ENCODE data around the gene GALNT9. TPM values are rescaled to one million over a fixed set of nuclear protein-coding genes. Genes with fewer than 3 reads are reported as not detected.
A peak's percentile ranks its signal among the peaks of the same experiment; 100 is the strongest.

The GALNT9 gene
- total RNA-seq, 1 donor from 2014 or later = not detected

DNA sequence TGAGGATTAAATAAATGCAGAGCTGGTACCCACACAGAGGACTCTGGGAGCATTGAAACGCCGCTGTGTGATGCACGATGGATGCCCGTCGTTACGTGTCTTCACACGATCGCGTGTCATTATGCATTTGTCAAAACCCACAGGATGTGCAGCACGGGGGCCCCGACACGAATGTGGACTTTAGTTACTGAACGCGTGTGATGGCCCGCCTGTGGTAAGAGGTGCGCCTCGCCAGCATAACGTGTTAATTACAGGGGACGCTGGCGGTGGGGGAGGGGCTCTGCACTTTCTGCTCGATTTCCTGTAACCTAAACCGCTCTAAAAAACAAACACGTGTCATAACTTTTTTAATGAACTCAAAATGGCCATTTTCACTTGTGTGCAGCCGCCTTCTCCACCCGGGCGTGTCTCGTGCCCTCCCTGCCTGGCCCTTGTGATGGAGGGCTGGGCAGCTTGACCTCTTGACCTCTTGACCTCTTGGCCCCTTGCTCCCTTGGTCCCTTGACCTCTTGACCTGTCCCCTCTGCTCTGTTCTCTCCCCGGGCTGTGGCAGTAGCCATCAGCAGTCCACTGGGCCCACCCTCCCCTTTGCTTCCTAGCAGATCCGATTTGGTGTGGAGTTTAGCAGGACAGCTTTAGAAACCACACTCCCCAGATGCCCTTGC, 33.7 kb upstream of the GALNT9 start:
- no peak overlapping the region for H3K4me3 ChIP-seq
- H3K27ac Mint-ChIP-seq = no peak overlapping the region
- H3K9ac ChIP-seq = no peak overlapping the region
- no peaks in the 10 kb centered on the region for H3K36me3 Mint-ChIP-seq
- H3K4me1 Mint-ChIP-seq = peaks cover 24% of the 10 kb centered on the region
- peaks cover 19% of the 10 kb centered on the region for H3K27me3 Mint-ChIP-seq (ENCODE audit: insufficient read depth, low read depth)
- H3K4me3 Mint-ChIP-seq = peak overlapping the region; percentile 9
- no peaks in the 10 kb centered on the region for H3K4me1 ChIP-seq
- no peaks in the 10 kb centered on the region for H3K36me3 ChIP-seq
- DNase-seq (ENCODE audit: low spot score) = no peak
- H4K20me1 ChIP-seq (ENCODE audit: low read depth) = no peaks in the 10 kb centered on the region
- H3K9me3 ChIP-seq (ENCODE audit: low read depth) = no peaks in the 10 kb centered on the region
- no peaks in the 10 kb centered on the region for H3F3A ChIP-seq (ENCODE audit: low read depth)
- peaks cover 13% of the 10 kb centered on the region for H3K27me3 ChIP-seq
- TF ChIP-seq, protein P1, sequence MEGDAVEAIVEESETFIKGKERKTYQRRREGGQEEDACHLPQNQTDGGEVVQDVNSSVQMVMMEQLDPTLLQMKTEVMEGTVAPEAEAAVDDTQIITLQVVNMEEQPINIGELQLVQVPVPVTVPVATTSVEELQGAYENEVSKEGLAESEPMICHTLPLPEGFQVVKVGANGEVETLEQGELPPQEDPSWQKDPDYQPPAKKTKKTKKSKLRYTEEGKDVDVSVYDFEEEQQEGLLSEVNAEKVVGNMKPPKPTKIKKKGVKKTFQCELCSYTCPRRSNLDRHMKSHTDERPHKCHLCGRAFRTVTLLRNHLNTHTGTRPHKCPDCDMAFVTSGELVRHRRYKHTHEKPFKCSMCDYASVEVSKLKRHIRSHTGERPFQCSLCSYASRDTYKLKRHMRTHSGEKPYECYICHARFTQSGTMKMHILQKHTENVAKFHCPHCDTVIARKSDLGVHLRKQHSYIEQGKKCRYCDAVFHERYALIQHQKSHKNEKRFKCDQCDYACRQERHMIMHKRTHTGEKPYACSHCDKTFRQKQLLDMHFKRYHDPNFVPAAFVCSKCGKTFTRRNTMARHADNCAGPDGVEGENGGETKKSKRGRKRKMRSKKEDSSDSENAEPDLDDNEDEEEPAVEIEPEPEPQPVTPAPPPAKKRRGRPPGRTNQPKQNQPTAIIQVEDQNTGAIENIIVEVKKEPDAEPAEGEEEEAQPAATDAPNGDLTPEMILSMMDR (IDR thresholded peaks at IDR 0.05) = no peak
- TF ChIP-seq EZH2 (IDR thresholded peaks at IDR 0.05) = no peak
- TF ChIP-seq EZH2phosphoT487 (IDR thresholded peaks at IDR 0.05) = no peak
- no peak overlapping the region for H2AFZ ChIP-seq (replicated peaks)
- H3K4me2 ChIP-seq = no peak overlapping the region
- no peaks in the 10 kb centered on the region for H3K79me2 ChIP-seq (ENCODE audit: low read depth)
- H3K27ac ChIP-seq = no peak overlapping the region
- H3K9me3 Mint-ChIP-seq = peaks cover 4% of the 10 kb centered on the region

DNA sequence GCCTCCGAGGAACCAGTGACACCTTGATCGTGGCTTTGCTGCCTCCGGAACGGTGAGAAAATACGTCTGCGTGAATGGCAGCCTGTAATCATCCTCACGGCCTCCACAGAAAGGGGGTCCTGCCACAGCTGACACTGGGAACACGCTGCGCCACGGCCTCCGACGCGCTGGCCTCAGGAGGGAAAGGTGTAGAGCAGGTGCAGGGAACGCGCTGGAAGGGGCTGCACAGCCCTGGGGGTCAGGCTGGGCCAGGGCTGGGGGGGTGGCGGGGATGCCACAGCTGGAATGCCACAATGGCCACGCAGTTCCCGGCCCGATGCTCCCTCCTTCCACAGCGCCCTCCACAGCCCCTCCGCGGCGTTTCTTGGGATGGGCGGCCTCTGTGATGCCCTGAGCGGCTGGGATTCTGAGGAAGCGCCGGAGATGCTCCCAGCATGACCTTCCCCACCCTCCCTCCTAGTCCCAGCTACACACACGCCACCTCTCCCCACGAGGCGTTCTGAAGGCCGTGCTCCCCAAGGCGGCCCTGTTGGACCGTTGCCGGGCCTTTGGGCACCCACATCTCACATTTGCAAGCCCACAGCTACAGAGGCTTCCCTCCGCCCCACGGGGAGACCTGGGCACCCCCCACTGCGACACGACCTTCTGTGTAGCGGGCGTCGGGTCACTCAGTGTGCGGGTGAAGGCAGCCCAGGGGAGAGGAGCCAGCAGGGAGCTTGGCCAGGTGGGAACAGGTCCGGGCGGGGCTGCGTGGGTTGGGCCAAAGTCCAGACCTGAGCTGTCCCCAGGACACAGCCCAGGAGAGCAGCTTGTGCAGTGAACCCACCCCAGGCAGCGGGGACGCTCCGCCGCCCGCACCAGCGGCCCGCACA, 31.8 kb upstream of the GALNT9 start:
- no peaks in the 10 kb centered on the region for H3K36me3 Mint-ChIP-seq
- Histone ChIP-seq H3K9me3 (ENCODE audit: low read depth) (no peaks in the 10 kb centered on the region), H3K4me1 (no peaks in the 10 kb centered on the region), H3F3A (ENCODE audit: low read depth) (no peaks in the 10 kb centered on the region), H3K36me3 (no peaks in the 10 kb centered on the region), H3K9ac (no peak overlapping the region), H3K27ac (no peak overlapping the region), H3K27me3 (peaks cover 19% of the 10 kb centered on the region), H3K79me2 (ENCODE audit: low read depth) (no peaks in the 10 kb centered on the region), H2AFZ (replicated peaks) (no peak overlapping the region), H3K4me3 (no peak overlapping the region), H4K20me1 (ENCODE audit: low read depth) (no peaks in the 10 kb centered on the region), H3K4me2 (no peak overlapping the region)
- no peak for TF ChIP-seq EZH2phosphoT487 (IDR thresholded peaks at IDR 0.05)
- TF ChIP-seq EZH2 (IDR thresholded peaks at IDR 0.05) = no peak
- TF ChIP-seq, protein P1 (IDR thresholded peaks at IDR 0.05) = no peak
- no peak overlapping the region for H3K4me3 Mint-ChIP-seq
- peaks cover 15% of the 10 kb centered on the region for H3K4me1 Mint-ChIP-seq
- peaks cover 17% of the 10 kb centered on the region for H3K27me3 Mint-ChIP-seq (ENCODE audit: insufficient read depth, low read depth)
- no peak for DNase-seq (ENCODE audit: low spot score)
- H3K9me3 Mint-ChIP-seq = peaks cover 4% of the 10 kb centered on the region
- H3K27ac Mint-ChIP-seq = no peak overlapping the region

DNA sequence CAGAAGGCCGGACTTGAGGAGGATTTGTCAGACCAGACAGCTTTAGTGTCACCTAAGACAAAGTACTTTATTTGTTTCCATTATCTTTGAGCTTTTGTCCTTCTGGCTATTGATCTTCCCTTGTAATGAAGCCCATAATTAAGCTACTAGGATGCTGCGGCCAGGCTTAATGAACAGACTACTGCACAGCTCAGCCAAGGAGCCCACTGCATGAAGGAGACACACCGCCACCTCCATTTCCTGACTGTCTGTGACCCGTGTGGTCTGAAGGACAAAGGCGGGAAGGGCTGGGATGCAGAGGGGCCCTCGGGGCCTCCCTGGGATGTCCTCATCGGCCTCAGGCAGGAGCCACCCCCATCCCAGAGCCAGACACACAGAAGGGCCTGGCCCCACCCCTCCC, 31.0 kb upstream of the GALNT9 start:
- Mint-ChIP-seq H3K4me3 (no peak overlapping the region), H3K4me1 (peaks cover 12% of the 10 kb centered on the region), H3K9me3 (peaks cover 4% of the 10 kb centered on the region), H3K27ac (no peak overlapping the region), H3K36me3 (no peaks in the 10 kb centered on the region), H3K27me3 (ENCODE audit: insufficient read depth, low read depth) (peaks cover 17% of the 10 kb centered on the region)
- Histone ChIP-seq H3K4me2 (no peak overlapping the region), H3F3A (ENCODE audit: low read depth) (no peaks in the 10 kb centered on the region), H3K4me3 (no peak overlapping the region), H2AFZ (replicated peaks) (no peak overlapping the region), H3K36me3 (no peaks in the 10 kb centered on the region), H3K27ac (no peak overlapping the region), H4K20me1 (ENCODE audit: low read depth) (no peaks in the 10 kb centered on the region), H3K9me3 (ENCODE audit: low read depth) (no peaks in the 10 kb centered on the region), H3K79me2 (ENCODE audit: low read depth) (no peaks in the 10 kb centered on the region), H3K4me1 (no peaks in the 10 kb centered on the region), H3K9ac (no peak overlapping the region), H3K27me3 (peaks cover 26% of the 10 kb centered on the region)
- DNase-seq (ENCODE audit: low spot score) = no peak
- TF ChIP-seq EZH2 (IDR thresholded peaks at IDR 0.05) (no peak), EZH2phosphoT487 (IDR thresholded peaks at IDR 0.05) (no peak)
- TF ChIP-seq, protein P1 (IDR thresholded peaks at IDR 0.05) = no peak
